A549 (cell line): ENCODE data around the gene ST8SIA2. TPM values are rescaled to one million over a fixed set of nuclear protein-coding genes. Genes with fewer than 3 reads are reported as not detected.

Experiments used
- ATAC-seq, 2 experiments: fragments of 200-7000 bp in 1 of 2; fragments of >200 bp in 1 of 2; cut with Nextera tagmentation in 1 of 2; cut with Tn5 transposase in 1 of 2; 3 replicates each; pipeline versions ENCODE4 v1.8.0 to v1.9.1; 2018 to 2020; ENCODE audit warnings: mild to moderate bottlenecking in 1 of 2, moderate library complexity in 1 of 2
- CTCF ChIA-PET: fragments of 300-600 bp; sonication (Branson Sonifier 250); formaldehyde crosslinking; extraction: SDS; loops from one replicate; lab custom pipeline; 2021; ENCODE audit warnings: antibody characterized with exemption, inconsistent platforms; lab: Yijun Ruan, JAX
- POLR2A ChIA-PET: fragments of 350-600 bp; formaldehyde crosslinking; extraction: SDS; loops from one replicate; lab custom pipeline; 2021; ENCODE audit warnings: antibody characterized with exemption, inconsistent platforms; lab: Yijun Ruan, JAX
- DNase-seq, 2 experiments: peaks; one replicate each; pipeline versions ENCODE4 v3.0.0 to v3.0.0-alpha.2; 2011 to 2016; ENCODE audit warnings: low read depth in 1 of 2, low spot score in 1 of 2
- FAIRE-seq: peaks from 2 replicates; lab custom pipeline; 2011; peaks lifted over from hg19 to GRCh38; lab: Jason Lieb, UNC
- H3K27ac ChIP-seq, 2 experiments: fragments of >200 bp; sonication (Bioruptor Twin); formaldehyde crosslinking; 3 replicates each; pipeline ENCODE4 v1.5.1; 2016 to 2017
- H3K4me1 ChIP-seq: fragments of >200 bp; sonication (Bioruptor Twin); formaldehyde crosslinking; 3 replicates; pipeline ENCODE4 v1.6.1; 2016
- H3K4me2 ChIP-seq: fragments of >200 bp; sonication (Bioruptor Twin); formaldehyde crosslinking; 3 replicates; pipeline ENCODE4 v1.6.1; 2016
- H3K4me3 ChIP-seq: fragments of >200 bp; sonication (Bioruptor Twin); formaldehyde crosslinking; 3 replicates; pipeline ENCODE4 v1.5.1; 2016
- H3K9me3 ChIP-seq: fragments of >200 bp; sonication (Bioruptor Twin); formaldehyde crosslinking; 3 replicates; pipeline ENCODE4 v1.6.1; 2016
- BCL3 ChIP-seq: fragments of >200 bp; sonication (Bioruptor Twin); formaldehyde crosslinking; IDR thresholded peaks from 3 replicates; pipeline ENCODE4 v1.6.1; 2016
- BHLHE40 ChIP-seq: IDR thresholded peaks from 2 replicates; pipeline ENCODE4 v1.6.1; 2012; ENCODE audit warnings: low read depth, low read length, inconsistent platforms
- E2F6 ChIP-seq: IDR thresholded peaks from 2 replicates; pipeline ENCODE4 v1.6.1; 2012; ENCODE audit warnings: low read depth, borderline replicate concordance
- EP300 ChIP-seq, 2 experiments: fragments of >200 bp; sonication (Bioruptor Twin); formaldehyde crosslinking; IDR thresholded peaks; 2 replicates in 1 of 2; 3 replicates in 1 of 2; pipeline ENCODE4 v1.6.1; 2016 to 2017
- ESRRA ChIP-seq: fragments of 150-350 bp; IDR thresholded peaks from 2 replicates; pipeline ENCODE4 v1.6.1; 2014; ENCODE audit warnings: mild to moderate bottlenecking, low read length, borderline replicate concordance
- FOSL2 ChIP-seq, 2 experiments: fragments of 450-650 bp in 1 of 2; fragments of >200 bp in 1 of 2; sonication (Bioruptor Twin) in 1 of 2; formaldehyde crosslinking; IDR thresholded peaks; 2 replicates each; pipeline versions ENCODE4 v1.5.0 to v1.6.1; 2016 to 2020; ENCODE audit warnings: mild to moderate bottlenecking in 1 of 2, moderate library complexity in 1 of 2
- FOXS1 ChIP-seq: fragments of 250-450 bp; sonication (Bioruptor Pico); IDR thresholded peaks from 2 replicates; pipeline ENCODE4 v1.5.0; 2020; ENCODE audit warnings: mild to moderate bottlenecking, moderate library complexity
- HES2 ChIP-seq: fragments of >200 bp; sonication (Bioruptor Twin); formaldehyde crosslinking; IDR thresholded peaks from 2 replicates; pipeline ENCODE4 v1.6.1; 2016
- HEYL ChIP-seq: fragments of 250-450 bp; sonication (Bioruptor Pico); IDR thresholded peaks from 2 replicates; pipeline ENCODE4 v1.8.0; 2021; ENCODE audit warnings: mild to moderate bottlenecking, moderate library complexity
- HMGXB4 ChIP-seq: fragments of 250-450 bp; sonication (Bioruptor Pico); IDR thresholded peaks from 2 replicates; pipeline ENCODE4 v1.5.0; 2021; ENCODE audit warnings: mild to moderate bottlenecking, moderate library complexity, borderline replicate concordance
- JUNB ChIP-seq: fragments of >200 bp; sonication (Bioruptor Twin); formaldehyde crosslinking; IDR thresholded peaks from 2 replicates; pipeline ENCODE4 v1.6.1; 2016
- MAZ ChIP-seq: fragments of 150-350 bp; IDR thresholded peaks from 2 replicates; pipeline ENCODE4 v1.6.1; 2014; ENCODE audit warnings: antibody characterized with exemption, low read depth, low read length, borderline replicate concordance
- NFE2L2 ChIP-seq: fragments of 150-350 bp; conservative IDR thresholded peaks from 2 replicates; pipeline ENCODE4 v1.6.1; 2014; ENCODE audit warnings: low read length
- NPAS2 ChIP-seq: fragments of 250-450 bp; sonication (Bioruptor Pico); IDR thresholded peaks from 2 replicates; pipeline ENCODE4 v1.8.0; 2022; ENCODE audit warnings: mild to moderate bottlenecking, moderate library complexity, borderline replicate concordance
- PBX3 ChIP-seq: IDR thresholded peaks from 2 replicates; pipeline ENCODE4 v1.6.1; 2012
- RCOR1 ChIP-seq: fragments of 150-350 bp; IDR thresholded peaks from 2 replicates; pipeline ENCODE4 v1.6.1; 2014; ENCODE audit warnings: antibody characterized with exemption, low read length, low read depth
- RFX5 ChIP-seq: fragments of 450-650 bp; IDR thresholded peaks from 2 replicates; pipeline ENCODE4 v1.7.1; 2014; ENCODE audit warnings: antibody characterized with exemption, mild to moderate bottlenecking, moderate library complexity
- SREBF2 ChIP-seq: fragments of 450-650 bp; IDR thresholded peaks from 2 replicates; pipeline ENCODE4 v1.6.1; 2014; ENCODE audit warnings: mild to moderate bottlenecking, moderate library complexity
- TFCP2L1 ChIP-seq: fragments of 250-450 bp; sonication (Bioruptor Pico); IDR thresholded peaks from 2 replicates; pipeline ENCODE4 v1.5.0; 2021; ENCODE audit warnings: mild to moderate bottlenecking
- TP53 ChIP-seq: fragments of 250-450 bp; sonication (Bioruptor Pico); IDR thresholded peaks from 2 replicates; pipeline ENCODE4 v1.5.0; 2021; ENCODE audit warnings: mild to moderate bottlenecking, moderate library complexity
- WGBS: methylation state at CpG from one replicate; pipeline ENCODE4 v1.1.6; 2017; ENCODE audit errors: missing lambda C conversion rate; 5-methylcytosine and 5-hydroxymethylcytosine counted together
- polyA plus RNA-seq, 4 experiments: library from polyadenylated mRNA; depleted of rRNA in 3 of 4; stranded (reverse); fragments of >200 nt; fragmentation: RNase III in 1 of 4; extraction: RNeasy Plus Mini Kit Qiagen cat#74134 plus additional on column Dnase treatment in 1 of 4; gene quantifications; 2 replicates in 3 of 4; 3 replicates in 1 of 4; pipeline ENCODE4 v1.2.3, GENCODE V29; 2011 to 2017

ST8SIA2 gene
- polyA plus RNA-seq, 2 of the 4 experiments (the other 2 are of a cell fraction) = 0.22 to 0.41 TPM

GRCh38 chr15:92499731-92500530 is 106.2 kb downstream of the ST8SIA2 start:
- Histone ChIP-seq H3K4me3 (no peak overlapping the region), H3K4me1 (no peaks in the 10 kb centered on the region), H3K27ac (no peak overlapping the region), H3K9me3 (no peaks in the 10 kb centered on the region; the same call in 2 of the 3 replicates), H3K4me2 (no peak overlapping the region)
- no peak for TF ChIP-seq E2F6
- no peak for TF ChIP-seq TP53 (CRISPR knock-in tag)
- no peak for DNase-seq
- ChIA-PET POLR2A (no interaction called here), CTCF (no interaction called here)
- FAIRE-seq = no peak
- 31% methylated on average over 13 of the region's 13 CpGs for WGBS
- no peak for ATAC-seq

GRCh38 chr15:92502336-92502735 is 108.7 kb downstream of the ST8SIA2 start:
- no peak for FAIRE-seq
- POLR2A ChIA-PET = no interaction called here
- WGBS = 38% methylated on average over 7 of the region's 7 CpGs

More at GRCh38 chr15:92502336-92502735, 108.7 kb downstream of the ST8SIA2 start:
- Histone ChIP-seq H3K4me3 (no peak overlapping the region), H3K9me3 (peaks cover 8% of the 10 kb centered on the region; the same call in 1 of the 3 replicates), H3K4me2 (no peak overlapping the region), H3K27ac (no peak overlapping the region)
- ATAC-seq (no peak), DNase-seq (no peak)
- CTCF ChIA-PET = interaction anchor here (1.4 kb wide), 1 partner anchor 19 kb away, joined by 9 read pairs; no protein-coding TSS in a partner anchor
- no peak for TF ChIP-seq SREBF2
- no peak for TF ChIP-seq JUNB
- no peak for TF ChIP-seq RCOR1
- TF ChIP-seq NPAS2 (CRISPR knock-in tag) = no peak
- TF ChIP-seq BCL3 = no peak
- no peak for TF ChIP-seq EP300 (IDR thresholded peaks at IDR 0.05)
- TF ChIP-seq BHLHE40 = no peak
- no peak for TF ChIP-seq MAZ
- TF ChIP-seq NFE2L2 = no peak
- TF ChIP-seq PBX3 = no peak
- TF ChIP-seq RFX5 = no peak
- TF ChIP-seq HES2 = no peak
- no peak for TF ChIP-seq HEYL
- no peak for TF ChIP-seq ESRRA
- no peak for TF ChIP-seq FOXS1 (CRISPR knock-in tag)
- TF ChIP-seq TP53 (CRISPR knock-in tag) = no peak
- TF ChIP-seq HMGXB4 = no peak
- TF ChIP-seq TFCP2L1 (CRISPR knock-in tag) = no peak
- TF ChIP-seq FOSL2 (IDR thresholded peaks at IDR 0.05) = no peak
- TF ChIP-seq FOSL2 (CRISPR knock-in tag; IDR thresholded peaks at IDR 0.05) = no peak
- TF ChIP-seq, all 56 proteins: peak for 0
- no peaks in the 10 kb centered on the region for H3K4me1 ChIP-seq
